Nephron progenitor cell (in vitro differentiated cells): ENCODE measurements around the gene SLC4A5.
"Not testable (repeated sequence)": the region's sequence is repeated elsewhere in the genome, so short reads cannot be mapped to it uniquely, and the experiment has no call there.

Source experiments
- DNase-seq: peaks from one replicate; pipeline ENCODE4 v3.0.0; 2021
- H3K27ac Mint-ChIP-seq: 2 replicates; pipeline ENCODE4 v1.8.0; 2021; ENCODE audit warnings: mild to moderate bottlenecking, moderate library complexity, mixed read lengths
- H3K27me3 Mint-ChIP-seq: 2 replicates; pipeline ENCODE4 v1.8.0; 2021; ENCODE audit warnings: mild to moderate bottlenecking, low read depth, mixed read lengths; ENCODE audit not compliant: poor library complexity
- H3K36me3 Mint-ChIP-seq: 2 replicates; pipeline ENCODE4 v1.8.0; 2021; ENCODE audit warnings: low read depth, mixed read lengths
- H3K4me1 Mint-ChIP-seq: 2 replicates; pipeline ENCODE4 v1.8.0; 2021; ENCODE audit warnings: mixed read lengths
- H3K4me3 Mint-ChIP-seq: 2 replicates; pipeline ENCODE4 v1.8.0; 2021; ENCODE audit warnings: mild to moderate bottlenecking, moderate library complexity, mixed read lengths
- H3K9me3 Mint-ChIP-seq: 2 replicates; pipeline ENCODE4 v1.8.0; 2021; ENCODE audit warnings: mild to moderate bottlenecking, moderate library complexity, mixed read lengths
- CTCF ChIP-seq: fragments of 200-600 bp; sonication (generic); IDR thresholded peaks from 2 replicates; pipeline ENCODE4 v1.5.0; 2021; ENCODE audit warnings: antibody characterized with exemption

SLC4A5 gene

GRCh38 chr2:74361327-74361726, 18.1 kb upstream of the SLC4A5 start:
- Mint-ChIP-seq H3K4me1 (peaks cover 21% of the 10 kb centered on the region), H3K27me3 (no peaks in the 10 kb centered on the region), H3K4me3 (no peak overlapping the region), H3K9me3 (no peaks in the 10 kb centered on the region), H3K36me3 (peaks cover 68% of the 10 kb centered on the region), H3K27ac (no peak overlapping the region)
- TF ChIP-seq CTCF, result no peak
- no peak for DNase-seq

GRCh38 chr2:74357627-74358026, 14.4 kb upstream of the SLC4A5 start:
- no peak for TF ChIP-seq CTCF
- Mint-ChIP-seq H3K4me1 (no peaks in the 10 kb centered on the region), H3K27ac (no peak overlapping the region), H3K9me3 (no peaks in the 10 kb centered on the region), H3K36me3 (peaks cover 61% of the 10 kb centered on the region), H3K4me3 (no peak overlapping the region), H3K27me3 (no peaks in the 10 kb centered on the region)
- DNase-seq, result no peak

GRCh38 chr2:74349889-74350288, 6.7 kb upstream of the SLC4A5 start:
- Mint-ChIP-seq H3K4me1 (no peaks in the 10 kb centered on the region), H3K27ac (no peak overlapping the region), H3K4me3 (no peak overlapping the region), H3K36me3 (peaks cover 10% of the 10 kb centered on the region), H3K9me3 (no peaks in the 10 kb centered on the region), H3K27me3 (peaks cover 7% of the 10 kb centered on the region)
- no peak for DNase-seq
- no peak for TF ChIP-seq CTCF

- Mint-ChIP-seq H3K27me3 (peaks cover 14% of the 10 kb centered on the region), H3K4me1 (no peaks in the 10 kb centered on the region), H3K27ac (no peak overlapping the region), H3K9me3 (no peaks in the 10 kb centered on the region), H3K4me3 (no peak overlapping the region), H3K36me3 (no peaks in the 10 kb centered on the region)
- DNase-seq, result no peak
- TF ChIP-seq CTCF, result no peak
Measured at GRCh38 chr2:74347742-74348141, 4.5 kb upstream of the SLC4A5 start.

- TF ChIP-seq CTCF, result no peak
- Mint-ChIP-seq H3K27me3 (peaks cover 14% of the 10 kb centered on the region), H3K27ac (no peak overlapping the region), H3K4me1 (no peaks in the 10 kb centered on the region), H3K36me3 (no peaks in the 10 kb centered on the region), H3K9me3 (no peaks in the 10 kb centered on the region), H3K4me3 (no peak overlapping the region)
- DNase-seq, result no peak
Measured at GRCh38 chr2:74347303-74347702, 4.1 kb upstream of the SLC4A5 start.

GRCh38 chr2:74345272-74345943, 2.2 kb upstream of the SLC4A5 start:
- H3K36me3 Mint-ChIP-seq, result no peaks in the 10 kb centered on the region
- DNase-seq, result no peak
- peaks cover 19% of the 10 kb centered on the region for H3K27me3 Mint-ChIP-seq
- H3K9me3 Mint-ChIP-seq, result no peaks in the 10 kb centered on the region
- TF ChIP-seq CTCF, result no peak
- no peak overlapping the region for H3K4me3 Mint-ChIP-seq
- H3K27ac Mint-ChIP-seq, result no peak overlapping the region
- H3K4me1 Mint-ChIP-seq, result no peaks in the 10 kb centered on the region

- H3K9me3 Mint-ChIP-seq, H3K27me3 Mint-ChIP-seq, H3K36me3 Mint-ChIP-seq, H3K4me3 Mint-ChIP-seq, DNase-seq, H3K4me1 Mint-ChIP-seq, H3K27ac Mint-ChIP-seq: not testable (repeated sequence)
Measured at GRCh38 chr2:74336227-74336626, 7.0 kb downstream of the SLC4A5 start.
